ENCODE data around the gene GPR183. TPM values are rescaled to one million over a fixed set of nuclear protein-coding genes. Genes with fewer than 3 reads are reported as not detected.

Gene GPR183
- total RNA-seq, 4 donors from 2014 or later = 6.0 to 185 (median 41.9) TPM

DNA sequence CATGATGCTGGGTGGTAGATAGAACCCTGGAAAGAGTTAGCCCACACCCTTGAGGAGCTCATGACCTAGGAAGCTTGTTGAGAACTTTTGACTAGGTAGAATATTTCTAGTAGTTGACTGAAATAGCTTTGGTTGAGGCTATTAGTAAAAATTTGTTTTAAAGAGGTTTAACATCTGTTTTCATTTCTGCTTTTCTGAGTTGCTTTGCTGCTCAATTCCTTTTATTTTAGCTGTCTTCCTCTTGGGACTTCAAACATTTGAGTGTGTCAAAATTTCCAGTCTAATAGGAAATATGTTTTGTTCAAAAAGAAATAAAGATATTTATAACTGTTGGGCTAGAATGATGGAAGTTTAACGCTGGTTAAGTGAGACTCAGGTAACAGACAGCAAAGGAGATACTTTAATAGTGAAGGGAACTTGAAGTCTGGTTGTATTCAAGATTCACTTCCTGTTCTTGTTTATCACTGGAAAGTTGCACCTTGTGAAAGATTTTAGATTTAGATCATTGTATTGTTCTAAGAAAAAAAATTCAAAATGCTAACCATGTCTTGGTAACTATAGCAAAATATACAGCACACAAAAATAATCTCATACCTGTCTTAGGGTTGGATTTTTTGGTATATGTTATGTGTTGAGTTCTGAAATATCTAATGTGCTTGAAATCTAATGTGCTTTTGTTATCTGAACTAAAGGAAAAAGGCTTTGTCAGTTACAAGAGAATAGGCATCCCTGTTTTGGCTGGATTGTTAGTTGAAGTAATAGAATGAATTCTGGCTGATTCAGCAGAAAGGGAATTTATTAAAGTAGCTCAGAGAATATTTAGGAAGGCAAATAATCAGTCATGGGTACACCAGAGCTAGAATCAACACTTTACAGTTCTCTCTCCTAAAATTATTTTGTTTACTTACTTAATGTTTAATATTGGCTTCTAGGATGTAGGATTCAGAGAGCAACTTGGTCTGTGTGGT is 24.7 kb downstream of the GPR183 start:
- TF ChIP-seq, protein P1, sequence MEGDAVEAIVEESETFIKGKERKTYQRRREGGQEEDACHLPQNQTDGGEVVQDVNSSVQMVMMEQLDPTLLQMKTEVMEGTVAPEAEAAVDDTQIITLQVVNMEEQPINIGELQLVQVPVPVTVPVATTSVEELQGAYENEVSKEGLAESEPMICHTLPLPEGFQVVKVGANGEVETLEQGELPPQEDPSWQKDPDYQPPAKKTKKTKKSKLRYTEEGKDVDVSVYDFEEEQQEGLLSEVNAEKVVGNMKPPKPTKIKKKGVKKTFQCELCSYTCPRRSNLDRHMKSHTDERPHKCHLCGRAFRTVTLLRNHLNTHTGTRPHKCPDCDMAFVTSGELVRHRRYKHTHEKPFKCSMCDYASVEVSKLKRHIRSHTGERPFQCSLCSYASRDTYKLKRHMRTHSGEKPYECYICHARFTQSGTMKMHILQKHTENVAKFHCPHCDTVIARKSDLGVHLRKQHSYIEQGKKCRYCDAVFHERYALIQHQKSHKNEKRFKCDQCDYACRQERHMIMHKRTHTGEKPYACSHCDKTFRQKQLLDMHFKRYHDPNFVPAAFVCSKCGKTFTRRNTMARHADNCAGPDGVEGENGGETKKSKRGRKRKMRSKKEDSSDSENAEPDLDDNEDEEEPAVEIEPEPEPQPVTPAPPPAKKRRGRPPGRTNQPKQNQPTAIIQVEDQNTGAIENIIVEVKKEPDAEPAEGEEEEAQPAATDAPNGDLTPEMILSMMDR (IDR thresholded peaks at IDR 0.05; ENCODE audit: low read depth) = no peak

DNA sequence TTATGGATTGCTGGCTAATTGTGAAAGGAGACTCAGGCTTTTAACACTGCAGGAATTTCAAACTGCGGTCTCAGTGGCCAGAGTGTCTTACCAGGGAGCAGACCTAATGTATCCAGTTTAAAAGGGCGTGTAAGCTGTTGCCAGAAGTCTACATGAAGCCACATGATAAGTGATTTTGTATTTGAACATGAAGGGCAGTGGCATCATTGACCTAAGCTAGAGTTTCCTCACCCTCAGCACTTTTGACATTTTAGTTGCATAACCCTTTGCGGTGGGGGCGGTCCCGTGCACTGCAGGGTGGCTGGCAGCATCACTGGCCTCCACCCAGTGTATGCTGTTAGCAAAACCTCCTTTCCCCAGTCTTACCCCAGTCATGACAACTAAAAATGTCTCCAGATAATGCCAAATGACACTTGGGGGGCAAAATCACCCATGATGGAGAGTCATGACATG is 25.4 kb downstream of the GPR183 start:
- TF ChIP-seq, protein P1 (IDR thresholded peaks at IDR 0.05; ENCODE audit: low read depth) = no peak

DNA sequence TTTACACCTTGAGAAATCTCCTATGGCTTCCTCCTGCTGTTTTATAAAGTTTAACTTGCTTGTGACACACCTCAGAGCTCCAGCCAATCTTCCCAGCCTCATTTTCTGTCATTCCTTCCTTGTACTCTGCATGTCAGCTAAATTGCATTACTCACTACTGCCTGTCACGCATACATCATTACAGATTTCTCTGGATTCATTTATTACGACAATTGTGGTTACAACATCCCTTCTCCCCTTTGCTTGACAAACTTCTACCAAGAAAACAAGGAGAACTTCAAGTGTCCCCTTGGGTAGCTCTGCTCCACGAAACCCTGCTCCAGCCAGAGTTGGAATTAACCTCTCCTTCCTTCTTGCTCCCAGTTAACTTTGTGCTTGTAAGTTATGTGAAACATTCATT is 27.0 kb downstream of the GPR183 start:
- TF ChIP-seq, protein P1 (IDR thresholded peaks at IDR 0.05; ENCODE audit: low read depth) = no peak

DNA sequence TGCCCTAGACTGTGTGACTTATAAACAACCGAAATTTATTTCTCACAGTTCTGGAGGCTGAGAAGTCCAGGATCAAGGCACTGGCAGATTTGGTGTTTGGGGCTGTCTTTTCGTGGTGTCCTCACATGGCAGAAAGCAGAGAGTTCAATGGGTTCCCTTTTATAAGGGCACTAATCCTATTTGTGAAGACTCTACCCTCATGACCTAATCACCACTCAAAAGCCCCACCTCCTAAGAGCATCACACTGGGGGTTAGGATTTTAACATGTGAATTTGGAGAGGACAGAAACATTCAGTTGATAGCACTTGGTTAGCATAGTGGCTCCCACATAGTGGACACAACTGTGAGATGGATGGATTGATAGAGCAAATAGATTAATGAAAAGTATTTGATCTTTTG is 27.6 kb downstream of the GPR183 start:
- TF ChIP-seq, protein P1 (IDR thresholded peaks at IDR 0.05; ENCODE audit: low read depth) = no peak

DNA sequence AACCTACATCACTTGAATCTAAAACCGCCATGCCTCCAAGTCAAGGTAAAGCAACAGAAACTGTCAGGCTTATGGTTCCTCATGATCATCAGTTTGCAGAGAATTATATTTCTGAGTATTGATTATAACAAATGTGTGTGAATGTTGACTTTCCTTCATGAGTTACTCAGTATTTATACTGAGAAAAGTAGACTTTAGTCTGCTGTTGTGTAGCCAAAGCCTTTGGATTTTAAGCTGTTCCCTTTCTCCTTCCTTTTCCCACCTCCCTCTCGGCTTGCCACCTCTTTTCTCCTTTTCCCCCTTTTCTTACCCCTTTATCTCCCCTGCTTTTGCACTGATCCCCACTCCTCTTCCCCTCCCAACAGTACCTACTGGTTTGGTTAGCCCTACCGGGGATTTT is 28.4 kb downstream of the GPR183 start:
- TF ChIP-seq, protein P1 (IDR thresholded peaks at IDR 0.05; ENCODE audit: low read depth) = no peak

DNA sequence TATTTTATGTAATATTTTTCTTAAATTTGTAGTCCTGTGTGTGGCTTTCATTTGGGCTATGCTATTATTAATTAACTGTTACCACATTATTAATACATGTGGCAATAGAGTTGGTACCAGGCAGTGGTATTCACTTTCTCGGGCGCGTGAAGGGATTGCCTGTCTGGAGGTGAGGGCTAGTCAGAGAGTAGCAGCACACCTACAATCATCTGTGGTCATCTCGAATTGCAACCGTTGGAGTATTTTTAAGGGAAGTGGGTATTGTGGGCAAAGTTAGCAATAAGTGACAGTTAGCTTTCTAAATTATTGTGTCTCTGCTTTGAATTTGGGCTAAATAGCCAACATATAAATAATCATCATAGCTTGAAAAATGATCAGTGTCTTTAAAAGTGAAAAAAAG is 29.0 kb downstream of the GPR183 start:
- TF ChIP-seq, protein P1 (IDR thresholded peaks at IDR 0.05; ENCODE audit: low read depth) = no peak

DNA sequence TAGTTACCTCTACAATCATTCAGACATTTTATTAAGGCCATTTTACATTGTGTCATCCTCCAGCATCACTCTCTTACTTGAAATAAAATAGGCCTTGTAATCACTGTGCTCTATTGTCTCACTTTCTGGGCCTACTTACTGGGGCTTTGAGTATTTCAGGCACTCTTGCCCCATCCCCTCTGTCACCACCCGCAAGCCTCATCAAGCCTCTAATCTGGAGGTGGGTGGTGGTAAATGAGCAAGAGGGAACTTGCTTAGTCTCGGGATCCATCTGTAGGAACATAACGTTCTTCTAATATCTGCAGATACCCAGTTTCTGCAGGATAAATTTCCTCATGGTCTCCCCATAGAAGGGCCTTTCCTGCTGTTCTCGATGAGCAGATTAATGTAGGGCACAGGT is 29.6 kb downstream of the GPR183 start:
- TF ChIP-seq, protein P1 (IDR thresholded peaks at IDR 0.05; ENCODE audit: low read depth) = no peak

All from subcutaneous adipose tissue (tissue), 4 donors.